ENCODE data around the gene IL1RL1. TPM values are rescaled to one million over a fixed set of nuclear protein-coding genes. Genes with fewer than 3 reads are reported as not detected.
A peak's percentile ranks its signal among the peaks of the same experiment; 100 is the strongest.

The IL1RL1 gene
- total RNA-seq, 1 donor from 2014 or later, result not detected

DNA sequence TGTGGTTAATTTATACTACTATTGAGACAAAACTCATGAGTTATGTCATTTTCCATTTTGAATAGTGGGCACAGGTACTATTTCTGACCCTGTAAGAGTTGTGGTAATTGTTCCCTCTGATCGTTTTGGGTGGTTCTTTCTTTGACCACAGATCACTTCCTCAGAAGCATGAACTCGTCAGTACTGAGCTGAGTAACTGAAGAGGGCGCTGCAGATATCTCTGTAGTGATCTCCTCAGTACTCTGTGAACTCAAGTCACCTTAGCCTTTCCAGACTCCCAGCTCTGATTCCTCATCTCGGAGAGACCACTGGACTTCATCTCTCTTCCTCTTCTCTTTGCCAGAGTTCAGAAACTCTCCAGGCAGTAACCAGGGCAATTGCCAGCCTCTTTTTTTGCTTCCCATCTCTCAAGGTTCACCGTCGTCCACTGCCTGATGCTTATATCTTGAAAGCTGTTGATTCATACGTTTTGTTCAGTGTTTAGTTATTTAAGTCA is 9.4 kb upstream of the IL1RL1 start:
- H3K27me3 Mint-ChIP-seq (ENCODE audit: low read depth), result peaks cover 26% of the 10 kb centered on the region
- TF ChIP-seq, protein P1, sequence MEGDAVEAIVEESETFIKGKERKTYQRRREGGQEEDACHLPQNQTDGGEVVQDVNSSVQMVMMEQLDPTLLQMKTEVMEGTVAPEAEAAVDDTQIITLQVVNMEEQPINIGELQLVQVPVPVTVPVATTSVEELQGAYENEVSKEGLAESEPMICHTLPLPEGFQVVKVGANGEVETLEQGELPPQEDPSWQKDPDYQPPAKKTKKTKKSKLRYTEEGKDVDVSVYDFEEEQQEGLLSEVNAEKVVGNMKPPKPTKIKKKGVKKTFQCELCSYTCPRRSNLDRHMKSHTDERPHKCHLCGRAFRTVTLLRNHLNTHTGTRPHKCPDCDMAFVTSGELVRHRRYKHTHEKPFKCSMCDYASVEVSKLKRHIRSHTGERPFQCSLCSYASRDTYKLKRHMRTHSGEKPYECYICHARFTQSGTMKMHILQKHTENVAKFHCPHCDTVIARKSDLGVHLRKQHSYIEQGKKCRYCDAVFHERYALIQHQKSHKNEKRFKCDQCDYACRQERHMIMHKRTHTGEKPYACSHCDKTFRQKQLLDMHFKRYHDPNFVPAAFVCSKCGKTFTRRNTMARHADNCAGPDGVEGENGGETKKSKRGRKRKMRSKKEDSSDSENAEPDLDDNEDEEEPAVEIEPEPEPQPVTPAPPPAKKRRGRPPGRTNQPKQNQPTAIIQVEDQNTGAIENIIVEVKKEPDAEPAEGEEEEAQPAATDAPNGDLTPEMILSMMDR (conservative IDR thresholded peaks at IDR 0.05), result peak; percentile 35
- no peak overlapping the region for H3K4me3 Mint-ChIP-seq
- DNase-seq (ENCODE audit: low read depth, low spot score), result peak; percentile 5
- H3K36me3 Mint-ChIP-seq (ENCODE audit: low read depth), result no peaks in the 10 kb centered on the region
- no peak overlapping the region for H3K27ac Mint-ChIP-seq (ENCODE audit: unreplicated experiment)
- H3K9me3 Mint-ChIP-seq, result no peaks in the 10 kb centered on the region
- H3K4me1 Mint-ChIP-seq, result no peaks in the 10 kb centered on the region

DNA sequence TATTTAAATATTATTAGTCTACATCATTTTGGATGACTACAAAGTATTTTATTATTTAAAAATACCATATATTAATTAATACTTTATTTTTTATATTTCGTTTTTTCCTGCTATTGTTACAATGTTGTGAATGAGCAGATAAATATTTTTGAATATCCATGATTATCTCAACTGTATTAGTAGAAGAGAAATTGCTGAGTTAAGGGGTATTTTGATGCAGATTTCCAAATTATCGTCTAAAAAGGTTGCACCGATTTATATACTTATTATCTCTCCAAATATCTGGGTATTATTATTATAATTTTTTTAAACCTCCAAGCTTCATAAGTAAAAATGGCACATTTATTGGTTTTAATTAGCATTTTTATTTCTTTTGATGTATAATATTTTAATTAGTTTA is 8.9 kb upstream of the IL1RL1 start:
- TF ChIP-seq, protein P1 (conservative IDR thresholded peaks at IDR 0.05), result no peak
- H3K9me3 Mint-ChIP-seq, result no peaks in the 10 kb centered on the region
- no peaks in the 10 kb centered on the region for H3K36me3 Mint-ChIP-seq (ENCODE audit: low read depth)
- no peaks in the 10 kb centered on the region for H3K4me1 Mint-ChIP-seq
- no peak overlapping the region for H3K27ac Mint-ChIP-seq (ENCODE audit: unreplicated experiment)
- H3K27me3 Mint-ChIP-seq (ENCODE audit: low read depth), result peaks cover 26% of the 10 kb centered on the region
- no peak for DNase-seq (ENCODE audit: low read depth, low spot score)
- H3K4me3 Mint-ChIP-seq, result no peak overlapping the region

DNA sequence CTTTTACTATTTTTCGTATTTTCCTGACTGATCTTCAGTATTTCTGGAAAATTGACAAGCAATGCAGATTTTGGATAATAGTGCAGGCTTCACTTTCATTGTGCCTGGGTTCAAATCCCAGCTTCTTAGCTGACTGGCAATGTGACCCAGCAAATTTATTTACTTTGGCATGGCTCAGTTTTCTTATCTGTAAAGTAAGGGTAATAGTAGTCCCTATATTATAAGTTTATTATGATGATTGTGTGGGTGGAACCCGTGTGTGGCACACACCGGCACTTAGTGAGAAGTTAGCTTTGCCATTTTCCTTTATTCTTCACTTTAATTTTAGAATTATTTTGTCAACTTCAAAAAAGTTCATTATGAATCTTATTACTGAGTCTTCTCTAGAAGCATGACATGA is 7.8 kb upstream of the IL1RL1 start:
- no peak overlapping the region for H3K27ac Mint-ChIP-seq (ENCODE audit: unreplicated experiment)
- peaks cover 22% of the 10 kb centered on the region for H3K27me3 Mint-ChIP-seq (ENCODE audit: low read depth)
- H3K9me3 Mint-ChIP-seq, result no peaks in the 10 kb centered on the region
- TF ChIP-seq, protein P1 (conservative IDR thresholded peaks at IDR 0.05), result no peak
- H3K4me3 Mint-ChIP-seq, result no peak overlapping the region
- H3K4me1 Mint-ChIP-seq, result no peaks in the 10 kb centered on the region
- DNase-seq (ENCODE audit: low read depth, low spot score), result no peak
- no peaks in the 10 kb centered on the region for H3K36me3 Mint-ChIP-seq (ENCODE audit: low read depth)

DNA sequence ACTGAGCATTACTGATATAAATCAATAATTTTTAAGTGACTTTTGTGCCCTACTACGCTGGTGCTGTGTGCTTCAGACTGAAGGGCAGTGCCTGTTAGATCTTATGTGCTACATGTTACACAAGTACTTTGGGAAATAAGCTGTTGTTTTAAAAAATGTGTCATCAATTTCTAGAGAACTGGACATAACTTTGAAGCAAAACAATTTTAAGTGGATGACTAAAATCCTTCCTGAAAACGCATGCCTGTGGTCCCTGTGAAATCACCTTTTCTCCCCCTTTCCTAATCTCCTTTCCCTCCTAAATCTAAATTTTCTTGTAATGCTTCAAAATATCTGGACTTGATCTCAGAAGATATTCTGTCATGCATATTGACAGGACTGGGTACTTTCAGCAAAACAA is 7.1 kb upstream of the IL1RL1 start:
- Mint-ChIP-seq H3K36me3 (ENCODE audit: low read depth) (no peaks in the 10 kb centered on the region), H3K4me1 (no peaks in the 10 kb centered on the region), H3K27me3 (ENCODE audit: low read depth) (peaks cover 16% of the 10 kb centered on the region), H3K9me3 (no peaks in the 10 kb centered on the region), H3K27ac (ENCODE audit: unreplicated experiment) (no peak overlapping the region), H3K4me3 (no peak overlapping the region)
- TF ChIP-seq, protein P1 (conservative IDR thresholded peaks at IDR 0.05), result no peak
- no peak for DNase-seq (ENCODE audit: low read depth, low spot score)

GRCh38 chr2:102304711-102305611 is 6.4 kb upstream of the IL1RL1 start:
- H3K36me3 Mint-ChIP-seq (ENCODE audit: low read depth), result no peaks in the 10 kb centered on the region
- peaks cover 16% of the 10 kb centered on the region for H3K27me3 Mint-ChIP-seq (ENCODE audit: low read depth)
- no peak overlapping the region for H3K4me3 Mint-ChIP-seq
- no peak for DNase-seq (ENCODE audit: low read depth, low spot score)
- no peaks in the 10 kb centered on the region for H3K9me3 Mint-ChIP-seq
- H3K4me1 Mint-ChIP-seq, result no peaks in the 10 kb centered on the region
- TF ChIP-seq, protein P1 (conservative IDR thresholded peaks at IDR 0.05), result no peak
- no peak overlapping the region for H3K27ac Mint-ChIP-seq (ENCODE audit: unreplicated experiment)
